T-helper 1 cell treated with Interleukin-12 subunit alpha and Interleukin-12 subunit beta and Interleukin-4 antibody, amounts not matched to agents 30 ng/mL and 1 ng/mL, for 36 hours (primary cell): ENCODE measurements around the gene MAPRE3. TPM values are rescaled to one million over a fixed set of nuclear protein-coding genes. Genes with fewer than 3 reads are reported as not detected.

Source experiments
- intact Hi-C: fragments of 100-400 bp; cut with micrococcal nuclease; formaldehyde crosslinking; loops from one replicate; pipeline ENCODE4 v1.15.1; 2024
- total RNA-seq: library from RNA; stranded (reverse); gene quantifications from 2 replicates; pipeline ENCODE4 v1.2.3, GENCODE V29; 2022

The MAPRE3 gene
- total RNA-seq, 1 donor from 2014 or later: 3.4 TPM

- intact Hi-C loops: no loop called here
Observed at GRCh38 chr2:26982102-26982742, 11.8 kb downstream of the MAPRE3 start.

- intact Hi-C loops: no loop called here
Observed at GRCh38 chr2:26983746-26984145, 13.3 kb downstream of the MAPRE3 start.

- intact Hi-C loops: no loop called here
Observed at GRCh38 chr2:26985807-26986206, 15.4 kb downstream of the MAPRE3 start.

- intact Hi-C loops: no loop called here
Observed at GRCh38 chr2:26986576-26986975, 16.1 kb downstream of the MAPRE3 start.

GRCh38 chr2:26988058-26988860 is 17.8 kb downstream of the MAPRE3 start:
- intact Hi-C loops: no loop called here

- intact Hi-C loops: no loop called here
Observed at GRCh38 chr2:26989156-26989555, 18.7 kb downstream of the MAPRE3 start.

GRCh38 chr2:26991717-26992116 is 21.3 kb downstream of the MAPRE3 start:
- intact Hi-C loops: no loop called here

GRCh38 chr2:26993768-26994167 is 23.3 kb downstream of the MAPRE3 start:
- intact Hi-C loops: no loop called here

- intact Hi-C loops: no loop called here
Observed at GRCh38 chr2:26994983-26995382, 24.5 kb downstream of the MAPRE3 start.

- intact Hi-C loops: no loop called here
Observed at GRCh38 chr2:26997394-26997793, 27.0 kb downstream of the MAPRE3 start.

GRCh38 chr2:26998323-26998722 is 27.9 kb downstream of the MAPRE3 start:
- intact Hi-C loops: no loop called here

GRCh38 chr2:27000228-27000627 is 29.8 kb downstream of the MAPRE3 start:
- intact Hi-C loops: no loop called here

- intact Hi-C loops: no loop called here
Observed at GRCh38 chr2:27000995-27001394, 30.6 kb downstream of the MAPRE3 start.

- intact Hi-C loops: no loop called here
Observed at GRCh38 chr2:27001950-27002349, 31.5 kb downstream of the MAPRE3 start.

- intact Hi-C loops: no loop called here
Observed at GRCh38 chr2:27003007-27003406, 32.6 kb downstream of the MAPRE3 start.

GRCh38 chr2:27003857-27004256 is 33.4 kb downstream of the MAPRE3 start:
- intact Hi-C loops: no loop called here

GRCh38 chr2:27006602-27007415 is 36.4 kb downstream of the MAPRE3 start:
- intact Hi-C loops: no loop called here

GRCh38 chr2:27007416-27008374 is 37.3 kb downstream of the MAPRE3 start:
- intact Hi-C loops: no loop called here

GRCh38 chr2:27008678-27009077 is 38.2 kb downstream of the MAPRE3 start:
- intact Hi-C loops: no loop called here

- intact Hi-C loops: no loop called here
Observed at GRCh38 chr2:27009083-27009482, 38.6 kb downstream of the MAPRE3 start.

GRCh38 chr2:27009716-27010115 is 39.3 kb downstream of the MAPRE3 start:
- intact Hi-C loops: no loop called here
